ENCODE results near the gene CENPM.
A peak's percentile ranks its signal among the peaks of the same experiment; 100 is the strongest.

The CENPM gene

GRCh38 chr22:41923595-41924276, 23.2 kb downstream of the CENPM start:
- no peaks in the 10 kb centered on the region for H3K36me3 ChIP-seq (ENCODE audit: control insufficient read depth in 1 of 2, insufficient read depth in 2 of 2, low read depth in 1 of 2, low read length in 2 of 2)
- no peak overlapping the region for H4K91ac ChIP-seq (ENCODE audit: low read length)
- H2BK12ac ChIP-seq (ENCODE audit: low read length in 2 of 2) = no peak overlapping the region
- H3K4me1 ChIP-seq (ENCODE audit: control insufficient read depth, insufficient read depth, low read depth, low read length) = peaks cover 22% of the 10 kb centered on the region
- no peak overlapping the region for H4K8ac ChIP-seq (ENCODE audit: low read length)
- no peak overlapping the region for H3K23ac ChIP-seq (ENCODE audit: low read length in 2 of 2)
- H2BK120ac ChIP-seq (ENCODE audit: low read depth, low read length) = no peak overlapping the region
- 95% methylated on average over 14 of the region's 14 CpGs for WGBS
- H3K27ac ChIP-seq (ENCODE audit: low read length, poor library complexity, severe bottlenecking) = no peak overlapping the region
- H3K27me3 ChIP-seq (ENCODE audit: control insufficient read depth in 1 of 2, insufficient read depth in 1 of 2, low read length in 2 of 2) = peaks cover 12 to 45% of the 10 kb centered on the region in 2 experiments
- no peak overlapping the region for H2BK15ac ChIP-seq (ENCODE audit: low read depth, poor library complexity, severe bottlenecking)
- no peak overlapping the region for H3K14ac ChIP-seq (ENCODE audit: low read length in 2 of 2)
- no peak overlapping the region for H3K9ac ChIP-seq (ENCODE audit: low read length)
- no peak overlapping the region for H3K18ac ChIP-seq (ENCODE audit: low read depth in 1 of 2, low read length in 2 of 2)
- no peaks in the 10 kb centered on the region for H3K79me1 ChIP-seq (replicated peaks; ENCODE audit: low read length, poor library complexity, severe bottlenecking)
- H2BK5ac ChIP-seq (ENCODE audit: low read depth, low read length, poor library complexity, severe bottlenecking) = no peak overlapping the region
- no peak overlapping the region for H2AFZ ChIP-seq (ENCODE audit: low read depth, low read length)
- no peak overlapping the region for H2AK5ac ChIP-seq (ENCODE audit: low read length, severe bottlenecking)
- no peak overlapping the region for H3K4me2 ChIP-seq (ENCODE audit: low read length, poor library complexity, severe bottlenecking)
- H3K4me3 ChIP-seq (ENCODE audit: insufficient read depth in 1 of 2, low read depth in 1 of 2, low read length in 2 of 2) = no peak overlapping the region
- H3K4ac ChIP-seq (ENCODE audit: low read depth in 1 of 2, low read length in 2 of 2) = no peak overlapping the region
- no peak for DNase-seq
- no peaks in the 10 kb centered on the region for H3K9me3 ChIP-seq (ENCODE audit: control insufficient read depth, low read length)

GRCh38 chr22:41922940-41923594, 23.9 kb downstream of the CENPM start:
- no peak overlapping the region for H2BK5ac ChIP-seq (ENCODE audit: low read depth, low read length, poor library complexity, severe bottlenecking)
- H3K18ac ChIP-seq (ENCODE audit: low read depth in 1 of 2, low read length in 2 of 2) = no peak overlapping the region
- no peak overlapping the region for H2BK12ac ChIP-seq (ENCODE audit: low read length in 2 of 2)
- H3K4me1 ChIP-seq (ENCODE audit: control insufficient read depth, insufficient read depth, low read depth, low read length) = peaks cover 29% of the 10 kb centered on the region
- no peak overlapping the region for H3K4ac ChIP-seq (ENCODE audit: low read depth in 1 of 2, low read length in 2 of 2)
- no peaks in the 10 kb centered on the region for H3K9me3 ChIP-seq (ENCODE audit: control insufficient read depth, low read length)
- no peak overlapping the region for H4K8ac ChIP-seq (ENCODE audit: low read length)
- H2BK15ac ChIP-seq (ENCODE audit: low read depth, poor library complexity, severe bottlenecking) = no peak overlapping the region
- H3K9ac ChIP-seq (ENCODE audit: low read length) = no peak overlapping the region
- no peak overlapping the region for H3K4me2 ChIP-seq (ENCODE audit: low read length, poor library complexity, severe bottlenecking)
- H3K36me3 ChIP-seq (ENCODE audit: control insufficient read depth in 1 of 2, insufficient read depth in 2 of 2, low read depth in 1 of 2, low read length in 2 of 2) = no peaks in the 10 kb centered on the region
- H3K79me1 ChIP-seq (replicated peaks; ENCODE audit: low read length, poor library complexity, severe bottlenecking) = no peaks in the 10 kb centered on the region
- H3K23ac ChIP-seq (ENCODE audit: low read length in 2 of 2) = no peak overlapping the region
- 88% methylated on average over 4 of the region's 4 CpGs for WGBS
- no peak overlapping the region for H2AK5ac ChIP-seq (ENCODE audit: low read length, severe bottlenecking)
- no peak overlapping the region for H2AFZ ChIP-seq (ENCODE audit: low read depth, low read length)
- no peak overlapping the region for H4K91ac ChIP-seq (ENCODE audit: low read length)
- no peak overlapping the region for H3K27ac ChIP-seq (ENCODE audit: low read length, poor library complexity, severe bottlenecking)
- no peak overlapping the region for H2BK120ac ChIP-seq (ENCODE audit: low read depth, low read length)
- no peak overlapping the region for H3K4me3 ChIP-seq (ENCODE audit: insufficient read depth in 1 of 2, low read depth in 1 of 2, low read length in 2 of 2)
- peaks cover 12 to 45% of the 10 kb centered on the region in 2 experiments for H3K27me3 ChIP-seq (ENCODE audit: control insufficient read depth in 1 of 2, insufficient read depth in 1 of 2, low read length in 2 of 2)
- no peak overlapping the region for H3K14ac ChIP-seq (ENCODE audit: low read length in 2 of 2)
- no peak for DNase-seq

GRCh38 chr22:41922328-41922727, 24.6 kb downstream of the CENPM start:
- H3K9me3 ChIP-seq (ENCODE audit: control insufficient read depth, low read length) = no peaks in the 10 kb centered on the region
- no peak overlapping the region for H3K14ac ChIP-seq (ENCODE audit: low read length in 2 of 2)
- H2BK120ac ChIP-seq (ENCODE audit: low read depth, low read length) = no peak overlapping the region
- no peaks in the 10 kb centered on the region for H3K79me1 ChIP-seq (replicated peaks; ENCODE audit: low read length, poor library complexity, severe bottlenecking)
- H3K18ac ChIP-seq (ENCODE audit: low read depth in 1 of 2, low read length in 2 of 2) = no peak overlapping the region
- no peak overlapping the region for H3K9ac ChIP-seq (ENCODE audit: low read length)
- H3K4me3 ChIP-seq (ENCODE audit: insufficient read depth in 1 of 2, low read depth in 1 of 2, low read length in 2 of 2) = no peak overlapping the region
- no peak overlapping the region for H3K4ac ChIP-seq (ENCODE audit: low read depth in 1 of 2, low read length in 2 of 2)
- no peak overlapping the region for H3K27ac ChIP-seq (ENCODE audit: low read length, poor library complexity, severe bottlenecking)
- H3K27me3 ChIP-seq (ENCODE audit: control insufficient read depth in 1 of 2, insufficient read depth in 1 of 2, low read length in 2 of 2) = peaks cover 17 to 46% of the 10 kb centered on the region in 2 experiments
- no peak for DNase-seq
- no peak overlapping the region for H4K8ac ChIP-seq (ENCODE audit: low read length)
- H3K36me3 ChIP-seq (ENCODE audit: control insufficient read depth in 1 of 2, insufficient read depth in 2 of 2, low read depth in 1 of 2, low read length in 2 of 2) = no peaks in the 10 kb centered on the region
- H2AFZ ChIP-seq (ENCODE audit: low read depth, low read length) = no peak overlapping the region
- peaks cover 35% of the 10 kb centered on the region for H3K4me1 ChIP-seq (ENCODE audit: control insufficient read depth, insufficient read depth, low read depth, low read length)
- H2AK5ac ChIP-seq (ENCODE audit: low read length, severe bottlenecking) = no peak overlapping the region
- H4K91ac ChIP-seq (ENCODE audit: low read length) = no peak overlapping the region
- no peak overlapping the region for H3K4me2 ChIP-seq (ENCODE audit: low read length, poor library complexity, severe bottlenecking)
- no peak overlapping the region for H3K23ac ChIP-seq (ENCODE audit: low read length in 2 of 2)
- H2BK15ac ChIP-seq (ENCODE audit: low read depth, poor library complexity, severe bottlenecking) = no peak overlapping the region
- no peak overlapping the region for H2BK5ac ChIP-seq (ENCODE audit: low read depth, low read length, poor library complexity, severe bottlenecking)
- no peak overlapping the region for H2BK12ac ChIP-seq (ENCODE audit: low read length in 2 of 2)
- WGBS = 83% methylated on average over 5 of the region's 5 CpGs

GRCh38 chr22:41920271-41920976, 26.5 kb downstream of the CENPM start:
- Histone ChIP-seq H2BK5ac (ENCODE audit: low read depth, low read length, poor library complexity, severe bottlenecking) (no peak overlapping the region), H3K79me1 (replicated peaks; ENCODE audit: low read length, poor library complexity, severe bottlenecking) (no peaks in the 10 kb centered on the region), H2BK120ac (ENCODE audit: low read depth, low read length) (no peak overlapping the region), H2AFZ (ENCODE audit: low read depth, low read length) (no peak overlapping the region), H3K4me1 (ENCODE audit: control insufficient read depth, insufficient read depth, low read depth, low read length) (peaks cover 27% of the 10 kb centered on the region), H3K4me2 (ENCODE audit: low read length, poor library complexity, severe bottlenecking) (no peak overlapping the region), H2BK12ac (ENCODE audit: low read length in 2 of 2) (no peak overlapping the region), H3K14ac (ENCODE audit: low read length in 2 of 2) (no peak overlapping the region), H3K4me3 (ENCODE audit: insufficient read depth in 1 of 2, low read depth in 1 of 2, low read length in 2 of 2) (no peak overlapping the region), H3K4ac (ENCODE audit: low read depth in 1 of 2, low read length in 2 of 2) (no peak overlapping the region), H3K36me3 (ENCODE audit: control insufficient read depth in 1 of 2, insufficient read depth in 2 of 2, low read depth in 1 of 2, low read length in 2 of 2) (no peaks in the 10 kb centered on the region), H3K9ac (ENCODE audit: low read length) (no peak overlapping the region), H4K91ac (ENCODE audit: low read length) (no peak overlapping the region), H3K9me3 (ENCODE audit: control insufficient read depth, low read length) (no peaks in the 10 kb centered on the region), H3K23ac (ENCODE audit: low read length in 2 of 2) (no peak overlapping the region), H2AK5ac (ENCODE audit: low read length, severe bottlenecking) (peak overlapping the region; percentile 43), H2BK15ac (ENCODE audit: low read depth, poor library complexity, severe bottlenecking) (no peak overlapping the region), H3K27me3 (ENCODE audit: control insufficient read depth in 1 of 2, insufficient read depth in 1 of 2, low read length in 2 of 2) (peaks cover 26 to 52% of the 10 kb centered on the region in 2 experiments), H3K27ac (ENCODE audit: low read length, poor library complexity, severe bottlenecking) (no peak overlapping the region), H3K18ac (ENCODE audit: low read depth in 1 of 2, low read length in 2 of 2) (no peak overlapping the region), H4K8ac (ENCODE audit: low read length) (no peak overlapping the region)
- no peak for DNase-seq
- 79% methylated on average over 21 of the region's 21 CpGs for WGBS

Measured in mesenchymal stem cell (in vitro differentiated cells and primary cell).